Ishikawa (cell line): Measurements from ENCODE around the gene SPON2.

Source experiments
- CEBPB ChIP-seq: IDR thresholded peaks from 2 replicates; pipeline ENCODE4 v1.6.1; 2012
- CREB1 ChIP-seq: IDR thresholded peaks from 2 replicates; pipeline ENCODE4 v1.6.1; 2012; ENCODE audit warnings: low read depth
- EGR1 ChIP-seq: IDR thresholded peaks from 2 replicates; pipeline ENCODE4 v1.6.1; 2012
- EP300 ChIP-seq: IDR thresholded peaks from 2 replicates; pipeline ENCODE4 v1.6.1; 2012; ENCODE audit warnings: borderline replicate concordance
- FOXM1 ChIP-seq: IDR thresholded peaks from 2 replicates; pipeline ENCODE4 v1.6.1; 2012; ENCODE audit warnings: low read depth, borderline replicate concordance
- NFIC ChIP-seq: IDR thresholded peaks from 2 replicates; pipeline ENCODE4 v1.6.1; 2012
- RAD21 ChIP-seq: IDR thresholded peaks from 2 replicates; pipeline ENCODE4 v1.6.1; 2012; ENCODE audit warnings: low read depth
- TAF1 ChIP-seq: IDR thresholded peaks from 2 replicates; pipeline ENCODE4 v1.6.1; 2012; ENCODE audit warnings: low read depth, mild to moderate bottlenecking
- TCF12 ChIP-seq: IDR thresholded peaks from 2 replicates; pipeline ENCODE4 v1.6.1; 2012; ENCODE audit warnings: low read depth
- TEAD4 ChIP-seq: IDR thresholded peaks from 2 replicates; pipeline ENCODE4 v1.6.1; 2012
- YY1 ChIP-seq: IDR thresholded peaks from 2 replicates; pipeline ENCODE4 v1.6.1; 2012; ENCODE audit warnings: low read depth
- ZBTB7A ChIP-seq: IDR thresholded peaks from 2 replicates; pipeline ENCODE4 v1.6.1; 2012; ENCODE audit warnings: low read depth
- TF ChIP-seq, protein P1 (sequence below): IDR thresholded peaks from 2 replicates; pipeline ENCODE4 v1.6.1; 2012; ENCODE audit warnings: low read depth, mild to moderate bottlenecking
- TF ChIP-seq, protein P2 (sequence below): IDR thresholded peaks from 2 replicates; pipeline ENCODE4 v1.6.1; 2012
- TF ChIP-seq, protein P3 (sequence below): IDR thresholded peaks from 2 replicates; pipeline ENCODE4 v1.6.1; 2012

The SPON2 gene

DNA sequence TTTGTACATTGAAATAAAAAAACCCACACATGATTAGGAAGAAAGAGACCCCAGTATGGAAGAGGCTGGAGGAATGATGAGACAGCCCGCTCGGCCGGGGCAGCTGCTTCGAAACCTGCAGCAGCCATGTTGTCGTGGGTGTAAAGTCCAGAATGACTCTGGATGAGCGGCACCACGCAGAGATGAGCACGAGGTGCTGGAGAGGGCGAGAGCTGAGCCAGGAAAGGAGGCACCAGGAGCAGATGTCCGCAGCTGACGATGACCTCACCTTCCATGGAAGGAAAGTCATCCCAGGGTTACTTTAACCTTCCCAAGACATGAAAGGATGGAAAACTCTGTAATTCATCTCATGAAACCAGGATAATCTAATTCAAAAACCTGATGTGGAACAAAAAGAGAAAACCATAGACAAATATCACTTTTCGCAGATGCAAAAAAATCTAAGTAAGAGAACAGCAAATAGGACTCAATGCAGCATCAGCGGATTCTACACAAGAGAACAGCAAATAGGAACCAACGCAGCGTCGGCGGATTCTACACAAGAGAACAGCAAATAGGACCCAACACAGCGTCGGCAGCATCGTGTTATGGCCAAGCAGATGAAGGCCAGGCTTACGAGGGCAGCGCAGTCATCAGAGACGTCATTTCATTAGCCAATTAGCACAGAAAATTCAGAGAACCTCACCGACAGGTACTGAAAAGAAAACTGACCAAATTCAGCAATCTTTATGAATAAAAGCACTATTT, 25.9 kb upstream of the SPON2 start:
- no peak for TF ChIP-seq TEAD4
- TF ChIP-seq ZBTB7A = no peak
- TF ChIP-seq FOXM1 = no peak
- no peak for TF ChIP-seq CEBPB
- no peak for TF ChIP-seq TCF12
- no peak for TF ChIP-seq RAD21
- no peak for TF ChIP-seq NFIC
- TF ChIP-seq YY1 = no peak
- TF ChIP-seq, protein P1, sequence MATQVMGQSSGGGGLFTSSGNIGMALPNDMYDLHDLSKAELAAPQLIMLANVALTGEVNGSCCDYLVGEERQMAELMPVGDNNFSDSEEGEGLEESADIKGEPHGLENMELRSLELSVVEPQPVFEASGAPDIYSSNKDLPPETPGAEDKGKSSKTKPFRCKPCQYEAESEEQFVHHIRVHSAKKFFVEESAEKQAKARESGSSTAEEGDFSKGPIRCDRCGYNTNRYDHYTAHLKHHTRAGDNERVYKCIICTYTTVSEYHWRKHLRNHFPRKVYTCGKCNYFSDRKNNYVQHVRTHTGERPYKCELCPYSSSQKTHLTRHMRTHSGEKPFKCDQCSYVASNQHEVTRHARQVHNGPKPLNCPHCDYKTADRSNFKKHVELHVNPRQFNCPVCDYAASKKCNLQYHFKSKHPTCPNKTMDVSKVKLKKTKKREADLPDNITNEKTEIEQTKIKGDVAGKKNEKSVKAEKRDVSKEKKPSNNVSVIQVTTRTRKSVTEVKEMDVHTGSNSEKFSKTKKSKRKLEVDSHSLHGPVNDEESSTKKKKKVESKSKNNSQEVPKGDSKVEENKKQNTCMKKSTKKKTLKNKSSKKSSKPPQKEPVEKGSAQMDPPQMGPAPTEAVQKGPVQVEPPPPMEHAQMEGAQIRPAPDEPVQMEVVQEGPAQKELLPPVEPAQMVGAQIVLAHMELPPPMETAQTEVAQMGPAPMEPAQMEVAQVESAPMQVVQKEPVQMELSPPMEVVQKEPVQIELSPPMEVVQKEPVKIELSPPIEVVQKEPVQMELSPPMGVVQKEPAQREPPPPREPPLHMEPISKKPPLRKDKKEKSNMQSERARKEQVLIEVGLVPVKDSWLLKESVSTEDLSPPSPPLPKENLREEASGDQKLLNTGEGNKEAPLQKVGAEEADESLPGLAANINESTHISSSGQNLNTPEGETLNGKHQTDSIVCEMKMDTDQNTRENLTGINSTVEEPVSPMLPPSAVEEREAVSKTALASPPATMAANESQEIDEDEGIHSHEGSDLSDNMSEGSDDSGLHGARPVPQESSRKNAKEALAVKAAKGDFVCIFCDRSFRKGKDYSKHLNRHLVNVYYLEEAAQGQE = no peak
- TF ChIP-seq CREB1 = no peak
- TF ChIP-seq TAF1 = no peak
- TF ChIP-seq, protein P2, sequence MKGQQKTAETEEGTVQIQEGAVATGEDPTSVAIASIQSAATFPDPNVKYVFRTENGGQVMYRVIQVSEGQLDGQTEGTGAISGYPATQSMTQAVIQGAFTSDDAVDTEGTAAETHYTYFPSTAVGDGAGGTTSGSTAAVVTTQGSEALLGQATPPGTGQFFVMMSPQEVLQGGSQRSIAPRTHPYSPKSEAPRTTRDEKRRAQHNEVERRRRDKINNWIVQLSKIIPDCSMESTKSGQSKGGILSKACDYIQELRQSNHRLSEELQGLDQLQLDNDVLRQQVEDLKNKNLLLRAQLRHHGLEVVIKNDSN = no peak
- TF ChIP-seq EP300 = no peak
- TF ChIP-seq EGR1 = no peak
- TF ChIP-seq, protein P3, sequence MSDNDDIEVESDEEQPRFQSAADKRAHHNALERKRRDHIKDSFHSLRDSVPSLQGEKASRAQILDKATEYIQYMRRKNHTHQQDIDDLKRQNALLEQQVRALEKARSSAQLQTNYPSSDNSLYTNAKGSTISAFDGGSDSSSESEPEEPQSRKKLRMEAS = no peak

DNA sequence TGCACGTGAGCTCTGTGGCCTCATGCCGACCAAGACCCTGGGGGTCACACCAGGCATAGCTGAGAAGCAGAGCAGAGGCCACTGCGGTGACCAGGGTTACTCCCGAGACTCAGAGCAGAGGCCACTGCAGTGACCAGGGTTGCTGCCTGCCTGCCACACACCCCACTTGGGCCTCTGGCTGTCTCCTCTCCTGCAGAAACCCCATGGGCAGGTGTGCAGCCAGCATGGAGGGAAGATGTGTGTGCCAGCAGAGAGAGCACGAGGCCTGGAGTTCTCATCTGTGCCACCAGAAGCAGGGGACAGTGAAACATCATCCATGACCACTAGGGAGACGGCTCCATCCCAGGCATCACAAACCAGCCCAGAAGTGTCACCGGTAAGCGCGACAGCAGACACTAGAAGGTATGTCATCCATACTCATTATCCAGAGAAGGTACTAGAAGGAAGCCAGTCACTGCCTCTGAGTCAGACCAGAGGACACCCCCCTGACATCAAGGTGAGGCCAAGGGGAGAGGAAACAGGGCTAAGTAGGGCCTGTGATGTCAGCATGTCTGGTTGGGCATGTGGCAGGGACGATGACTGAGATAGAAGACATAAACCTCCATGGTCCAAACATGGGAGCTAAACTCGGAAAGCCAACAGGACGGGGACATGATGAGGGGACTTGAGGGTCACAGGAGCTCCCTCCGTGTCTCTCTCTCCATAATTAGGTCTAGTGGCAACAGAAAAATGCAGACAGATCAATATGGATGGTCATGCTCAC, 24.2 kb upstream of the SPON2 start:
- TF ChIP-seq, protein P2 = no peak
- TF ChIP-seq EGR1 (no peak), NFIC (no peak), CEBPB (no peak), TAF1 (no peak), TCF12 (no peak), TEAD4 (no peak), ZBTB7A (no peak), CREB1 (no peak), RAD21 (no peak)
- TF ChIP-seq, protein P1 = no peak

DNA sequence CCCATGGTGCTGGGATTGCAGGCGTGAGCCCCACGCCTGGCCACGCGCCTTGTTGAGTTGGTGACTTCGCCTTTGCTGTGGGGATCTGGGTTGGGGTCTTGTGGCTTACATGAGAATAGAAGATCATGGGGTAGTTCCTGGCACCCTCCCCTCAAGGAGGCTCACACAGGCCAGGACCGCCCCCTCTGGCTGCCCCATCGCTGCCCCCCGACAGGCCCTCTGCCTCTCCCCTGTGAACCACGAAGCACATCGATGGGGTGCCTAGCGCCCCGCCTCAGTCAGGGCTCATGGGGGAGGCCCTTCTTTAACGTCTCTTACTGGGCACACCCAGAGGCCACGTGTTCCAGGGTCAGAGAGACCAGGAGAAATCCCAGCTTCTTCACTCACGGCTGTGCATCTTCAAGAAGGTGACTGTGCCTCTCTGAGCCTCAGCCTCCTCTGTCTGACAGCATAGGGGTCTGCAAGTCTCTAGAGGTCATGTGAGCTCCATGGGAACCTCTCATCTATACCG, 23.6 kb upstream of the SPON2 start:
- TF ChIP-seq, protein P2 = no peak
- TF ChIP-seq YY1 (no peak), EP300 (no peak), EGR1 (no peak), TEAD4 (no peak), CEBPB (no peak)
- TF ChIP-seq, protein P3 = no peak

DNA sequence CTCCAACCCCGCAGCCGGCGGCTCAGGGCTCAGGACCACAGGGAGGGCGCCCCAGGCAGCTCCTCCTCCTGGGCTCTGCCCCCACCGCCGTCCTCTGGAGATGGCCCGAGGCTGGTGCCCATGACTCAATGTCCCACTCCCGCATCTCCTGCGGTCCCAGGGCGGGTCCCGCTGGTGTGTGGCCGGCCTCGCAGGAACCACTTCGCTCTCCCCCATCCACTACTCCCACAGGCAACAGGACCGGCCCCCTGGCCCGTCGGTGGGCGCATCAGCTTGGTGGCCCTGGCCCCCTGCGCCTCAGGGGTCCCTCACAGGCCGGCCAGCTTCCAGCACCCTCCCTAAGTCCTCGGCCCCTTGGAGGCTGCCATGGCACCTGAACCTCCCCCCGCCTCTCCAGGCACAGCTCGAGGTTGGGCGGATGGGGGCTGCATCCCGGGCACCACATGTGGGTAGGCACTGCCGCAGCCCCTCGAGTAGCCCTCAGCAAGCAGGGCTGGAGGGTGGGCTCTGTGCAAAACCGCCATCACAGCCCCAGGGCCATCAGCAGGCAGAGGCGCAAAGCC, 22.8 kb upstream of the SPON2 start:
- TF ChIP-seq RAD21 (no peak), EGR1 (no peak), EP300 (no peak), TAF1 (no peak), NFIC (no peak), TEAD4 (no peak)
- TF ChIP-seq, protein P2 = no peak
